ENCODE data around the gene C6orf47. TPM values are rescaled to one million over a fixed set of nuclear protein-coding genes. Genes with fewer than 3 reads are reported as not detected.

C6orf47 gene
- total RNA-seq, 2 experiments from 2014 or later: 26.4 to 26.7 TPM

DNA sequence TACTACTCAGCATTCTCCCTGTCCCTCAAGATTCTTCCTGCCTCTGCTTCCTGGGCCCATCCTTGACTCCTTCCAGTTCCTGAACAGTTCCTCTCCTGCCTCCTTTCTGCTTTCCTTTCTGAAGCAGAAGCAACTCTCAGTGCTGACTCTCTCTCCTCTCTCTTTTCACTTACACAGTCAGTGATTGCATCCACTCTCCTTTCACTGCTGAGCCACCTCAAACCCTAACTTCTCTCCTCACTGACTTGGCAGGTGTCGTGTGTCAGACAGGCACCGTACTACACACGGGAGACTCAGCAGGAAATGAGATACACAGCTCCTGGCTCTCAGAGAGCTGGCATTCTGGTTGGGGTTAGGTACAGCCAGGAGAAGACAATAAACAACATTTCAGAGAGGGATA lies 37.0 kb upstream of the C6orf47 start:
- ChIA-PET CTCF (interaction anchor here (1.4 kb wide), 1 partner anchor 41 kb away, joined by 5 read pairs; no protein-coding TSS in a partner anchor), POLR2A (interaction anchor here (0.5 kb wide), 1 partner anchor 189 kb away, joined by 3 read pairs; no protein-coding TSS in a partner anchor)
- H3K27ac Mint-ChIP-seq: peak overlapping the region; percentile 22
- H3K27me3 Mint-ChIP-seq: no peaks in the 10 kb centered on the region
- peaks cover 35% of the 10 kb centered on the region for H3K4me1 Mint-ChIP-seq
- H3K4me3 Mint-ChIP-seq: no peak overlapping the region
- H3K9me3 Mint-ChIP-seq: no peaks in the 10 kb centered on the region
- no peak for DNase-seq
- peaks cover 53% of the 10 kb centered on the region for H3K36me3 Mint-ChIP-seq (ENCODE audit: low read depth)

DNA sequence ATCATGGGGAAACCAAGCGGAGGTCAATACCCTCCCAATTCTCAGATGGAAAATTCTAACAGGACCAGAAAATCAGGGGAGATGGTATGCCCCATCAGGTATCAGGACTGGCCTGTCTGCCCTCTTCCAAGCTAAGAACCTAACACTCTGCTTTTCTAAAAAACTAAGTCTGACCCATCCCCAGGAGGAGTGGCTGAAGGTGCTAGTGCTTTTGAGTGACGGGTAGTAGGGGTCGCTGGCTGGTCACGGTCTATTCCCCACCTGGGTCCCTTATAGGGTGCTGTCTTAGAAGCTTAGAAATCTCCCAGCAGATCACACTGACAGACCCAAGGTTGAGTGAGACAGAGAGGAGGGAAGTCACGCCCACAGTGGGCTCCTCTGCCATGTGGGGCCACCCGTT lies 33.0 kb upstream of the C6orf47 start:
- ChIA-PET CTCF (interaction anchor here (0.9 kb wide), 1 partner anchor 12 kb away, joined by 3 read pairs; no protein-coding TSS in a partner anchor), POLR2A (interaction anchor here (1.9 kb wide), 2 partner anchors 15 to 45 kb away, joined by 4 to 8 read pairs; no protein-coding TSS in a partner anchor)
- Mint-ChIP-seq H3K27me3 (no peaks in the 10 kb centered on the region), H3K4me3 (no peak overlapping the region), H3K36me3 (ENCODE audit: low read depth) (peaks cover 55% of the 10 kb centered on the region), H3K27ac (no peak overlapping the region), H3K9me3 (no peaks in the 10 kb centered on the region), H3K4me1 (peaks cover 15% of the 10 kb centered on the region)
- DNase-seq: no peak

DNA sequence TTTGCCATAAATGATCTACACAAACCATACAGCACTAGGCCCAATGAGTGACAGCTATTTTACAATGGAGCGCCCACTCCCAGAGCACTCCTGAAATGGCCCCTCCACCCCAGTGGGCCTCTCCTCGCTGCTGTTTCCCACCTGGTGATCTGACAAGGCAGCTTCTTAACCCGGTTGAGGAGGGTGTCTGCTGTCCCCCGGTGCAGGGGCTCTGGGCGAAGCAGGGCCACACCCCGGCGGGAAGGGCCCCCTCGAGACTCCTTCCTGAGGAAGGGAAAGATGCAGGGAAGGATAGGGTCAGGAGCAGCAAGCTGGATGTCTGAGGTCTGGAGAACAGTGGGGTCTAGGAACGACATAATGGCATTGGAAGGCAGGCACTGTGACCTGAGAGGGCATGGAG lies 32.3 kb upstream of the C6orf47 start:
- CTCF ChIA-PET: no interaction called here

DNA sequence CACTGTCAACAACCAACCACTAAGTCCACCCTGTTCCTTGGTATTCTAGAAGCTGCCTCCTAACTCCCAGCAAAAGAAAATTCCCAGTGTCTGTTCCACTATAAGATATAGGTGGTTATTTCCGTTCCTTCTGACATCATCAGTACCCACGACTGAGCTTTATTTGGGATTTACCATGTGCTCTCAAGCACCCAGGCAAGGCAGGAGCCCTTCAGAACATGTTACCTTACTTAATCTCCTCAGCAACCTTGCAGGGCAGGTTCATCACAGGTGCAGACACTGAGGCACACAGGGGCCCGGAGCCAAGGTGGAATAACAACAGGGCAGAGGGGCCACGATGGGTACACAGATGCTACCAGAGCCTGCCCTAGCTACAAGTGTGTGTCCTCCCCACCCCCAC lies 31.8 kb upstream of the C6orf47 start:
- peaks cover 55% of the 10 kb centered on the region for H3K36me3 Mint-ChIP-seq (ENCODE audit: low read depth)
- no peaks in the 10 kb centered on the region for H3K27me3 Mint-ChIP-seq
- POLR2A ChIA-PET: interaction anchor here (1.1 to 4.1 kb wide), 4 partner anchors 10 to 86 kb away, joined by 3 to 15 read pairs (median 4); partner anchors contain the start of genes ABHD16A and MSH5
- CTCF ChIA-PET: no interaction called here
- no peaks in the 10 kb centered on the region for H3K9me3 Mint-ChIP-seq
- no peak overlapping the region for H3K27ac Mint-ChIP-seq
- DNase-seq: no peak
- no peak overlapping the region for H3K4me3 Mint-ChIP-seq
- peaks cover 7% of the 10 kb centered on the region for H3K4me1 Mint-ChIP-seq

More for the DNA sequence above, 32.3 kb upstream of the C6orf47 start:
- no peak for DNase-seq
- Mint-ChIP-seq H3K4me1 (peaks cover 12% of the 10 kb centered on the region), H3K27me3 (no peaks in the 10 kb centered on the region), H3K36me3 (ENCODE audit: low read depth) (peaks cover 54% of the 10 kb centered on the region), H3K9me3 (no peaks in the 10 kb centered on the region), H3K4me3 (no peak overlapping the region), H3K27ac (no peak overlapping the region)
- POLR2A ChIA-PET: interaction anchor here (1.3 to 4.1 kb wide), 2 partner anchors 10 to 11 kb away, joined by 3 to 15 read pairs; partner anchors contain the start of gene ABHD16A

DNA sequence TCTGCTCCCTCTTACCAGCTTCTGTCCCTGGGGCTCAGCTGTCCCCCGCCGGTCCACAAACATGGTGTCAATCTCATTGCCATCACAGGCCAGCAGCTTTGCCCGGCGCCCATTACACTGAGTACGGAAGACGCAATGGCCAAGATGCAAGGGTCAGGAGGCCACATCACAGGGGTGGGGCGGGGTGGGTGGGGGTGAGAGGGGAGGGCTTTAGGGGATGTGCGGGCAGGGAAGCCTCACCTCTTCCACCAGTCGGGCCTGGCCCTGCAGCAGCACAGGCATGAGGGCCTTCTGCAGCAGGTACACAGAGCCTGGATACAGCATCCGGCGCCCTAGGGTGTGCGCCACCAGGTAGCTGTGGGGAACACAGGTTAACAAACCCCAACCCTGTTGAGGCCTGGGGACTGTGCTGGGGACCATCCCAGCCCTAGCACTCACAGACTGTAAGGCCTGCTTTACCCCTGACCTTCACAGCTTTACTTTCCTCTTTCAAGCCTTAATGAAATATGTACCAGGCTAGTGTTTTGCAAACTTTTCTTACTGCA lies 31.1 kb upstream of the C6orf47 start:
- no peak for DNase-seq
- ChIA-PET CTCF (no interaction called here), POLR2A (interaction anchor here (1.1 to 4.1 kb wide), 5 partner anchors 10 to 87 kb away, joined by 3 to 15 read pairs (median 4); partner anchors contain the start of genes ABHD16A and MSH5)
- Mint-ChIP-seq H3K36me3 (ENCODE audit: low read depth) (peaks cover 49% of the 10 kb centered on the region), H3K4me3 (no peak overlapping the region), H3K27ac (no peak overlapping the region), H3K27me3 (no peaks in the 10 kb centered on the region), H3K9me3 (no peaks in the 10 kb centered on the region), H3K4me1 (peaks cover 3% of the 10 kb centered on the region)

DNA sequence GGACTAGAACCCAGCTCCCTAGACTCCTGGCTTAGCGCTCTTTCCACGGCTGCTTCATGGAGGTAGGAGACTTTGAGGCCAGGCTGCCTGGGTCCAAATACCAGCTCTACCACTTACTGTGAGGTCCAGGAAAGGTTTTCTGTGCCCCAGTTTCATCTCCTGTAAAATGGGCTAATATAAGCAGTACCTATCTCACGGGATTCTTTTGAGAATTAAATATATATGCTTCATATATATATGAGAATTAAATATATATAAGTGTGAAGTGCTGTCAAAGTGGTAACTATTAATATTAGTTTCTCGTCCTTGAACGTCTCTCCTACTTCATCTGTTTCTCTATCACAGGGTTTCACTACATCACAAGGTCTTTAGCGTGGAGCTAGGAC lies 30.5 kb upstream of the C6orf47 start:
- no peaks in the 10 kb centered on the region for H3K27me3 Mint-ChIP-seq
- no peaks in the 10 kb centered on the region for H3K9me3 Mint-ChIP-seq
- no peak overlapping the region for H3K4me3 Mint-ChIP-seq
- H3K27ac Mint-ChIP-seq: no peak overlapping the region
- ChIA-PET POLR2A (interaction anchor here (1.2 to 4.1 kb wide), 4 partner anchors 10 to 49 kb away, joined by 3 to 15 read pairs (median 4); partner anchors contain the start of genes ABHD16A, LY6G5C and MSH5), CTCF (interaction anchor here (0.7 to 1.6 kb wide), 2 partner anchors 10 to 46 kb away, joined by 4 to 7 read pairs; partner anchors contain the start of gene LY6G5C)
- no peak for DNase-seq
- peaks cover 50% of the 10 kb centered on the region for H3K36me3 Mint-ChIP-seq (ENCODE audit: low read depth)
- peaks cover 3% of the 10 kb centered on the region for H3K4me1 Mint-ChIP-seq

DNA sequence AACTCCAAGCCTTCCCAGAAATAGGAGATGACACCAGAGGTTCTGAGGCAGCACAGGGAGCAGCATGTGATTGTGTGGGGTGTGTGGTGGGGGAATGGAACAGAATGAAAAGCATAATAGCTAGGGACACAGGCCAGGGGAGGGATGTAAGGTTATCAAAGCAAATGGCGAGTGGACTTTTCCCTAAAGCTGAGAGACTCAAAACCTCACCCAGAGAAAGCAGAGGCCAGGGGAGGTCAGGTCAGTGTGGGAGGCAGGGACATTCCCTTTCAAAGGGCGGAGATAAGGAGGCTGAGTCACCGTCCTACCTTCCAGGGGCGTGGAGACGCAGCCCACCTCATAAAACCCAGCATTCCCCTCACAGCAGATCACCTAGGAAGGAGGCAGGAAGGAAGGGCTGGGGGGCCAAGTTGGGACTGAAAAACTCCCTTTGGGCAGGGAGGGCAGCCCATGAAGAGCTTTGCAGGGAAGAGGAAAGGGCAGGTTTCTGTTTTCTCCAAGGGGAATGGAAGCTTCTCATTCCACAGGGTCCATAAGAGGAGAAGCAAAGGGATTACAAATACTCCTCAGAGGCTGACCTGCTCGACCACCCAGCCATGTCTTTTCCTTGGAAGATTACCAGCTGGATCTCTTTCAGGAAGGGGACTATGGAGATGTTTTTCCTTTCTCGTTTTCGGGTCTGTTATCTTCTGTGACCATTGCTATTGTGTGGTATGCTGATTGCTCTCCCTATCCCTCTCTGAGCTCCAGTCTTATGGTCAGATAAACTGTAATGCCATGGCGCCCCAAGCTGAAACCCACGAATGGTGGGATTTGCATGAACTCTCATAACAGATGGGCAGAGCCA lies 29.9 kb upstream of the C6orf47 start:
- Mint-ChIP-seq H3K36me3 (ENCODE audit: low read depth) (peaks cover 51% of the 10 kb centered on the region), H3K27me3 (no peaks in the 10 kb centered on the region), H3K4me3 (no peak overlapping the region), H3K4me1 (peaks cover 3% of the 10 kb centered on the region), H3K27ac (peak overlapping the region; percentile 9), H3K9me3 (no peaks in the 10 kb centered on the region)
- POLR2A ChIA-PET: interaction anchor here (1.0 to 4.1 kb wide), 5 partner anchors 9 to 49 kb away, joined by 3 to 15 read pairs (median 4); partner anchors contain the start of genes ABHD16A, LY6G5C and MSH5
- DNase-seq: no peak
- CTCF ChIA-PET: interaction anchor here (0.6 to 1.6 kb wide), 6 partner anchors 9 to 211 kb away, joined by 3 to 7 read pairs (median 4); partner anchors contain the start of genes CLIC1 and LY6G5C

DNA sequence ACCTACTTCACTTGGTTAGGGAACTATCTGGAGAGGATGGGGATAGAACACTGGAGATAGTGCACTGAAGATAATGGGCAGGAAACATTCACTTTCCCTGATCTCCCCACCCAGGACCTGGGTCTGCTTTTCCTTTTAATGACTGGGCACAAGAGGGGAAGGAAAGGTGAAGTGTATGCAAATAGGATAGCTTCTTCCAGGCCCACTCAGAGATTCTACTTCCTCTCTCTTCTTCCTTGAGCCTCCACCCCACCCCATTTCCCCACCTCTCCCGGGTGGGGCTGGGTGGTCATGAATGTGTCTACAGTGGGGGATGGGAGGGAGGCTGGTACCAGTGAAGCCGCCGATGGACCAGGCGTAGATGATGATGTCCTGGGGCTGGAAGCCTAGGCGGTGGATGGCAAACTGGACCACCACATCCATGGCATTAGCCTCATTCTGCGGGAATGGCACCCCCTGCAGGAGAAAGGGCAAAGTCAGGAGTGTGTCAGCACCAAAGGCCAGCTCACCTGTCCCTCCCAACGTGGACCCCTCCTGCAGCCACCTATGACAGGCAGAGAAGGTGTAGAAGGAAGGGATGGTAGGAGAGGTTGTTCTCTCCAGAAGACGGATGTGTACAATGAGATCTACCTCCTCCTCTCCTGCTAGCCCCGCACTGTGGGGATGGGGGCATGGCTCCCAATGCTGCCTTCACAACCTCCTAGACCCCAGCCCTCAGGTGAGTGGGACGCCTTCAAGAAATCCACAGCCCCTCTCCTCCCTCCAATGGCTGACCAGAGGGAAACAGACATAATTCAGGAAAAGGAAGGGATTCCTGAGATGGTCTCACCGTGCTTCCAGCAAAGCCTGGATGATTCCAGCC lies 28.9 kb upstream of the C6orf47 start:
- ChIA-PET CTCF (interaction anchor here (0.6 to 1.6 kb wide), 6 partner anchors 8 to 212 kb away, joined by 3 to 7 read pairs (median 4); partner anchors contain the start of genes CLIC1 and LY6G5C), POLR2A (interaction anchor here (1.0 to 4.1 kb wide), 3 partner anchors 8 to 17 kb away, joined by 4 to 15 read pairs (median 4); partner anchors contain the start of genes ABHD16A and LY6G5C)
- Mint-ChIP-seq H3K36me3 (ENCODE audit: low read depth) (peaks cover 46% of the 10 kb centered on the region), H3K27me3 (no peaks in the 10 kb centered on the region), H3K4me3 (no peak overlapping the region), H3K4me1 (peaks cover 3% of the 10 kb centered on the region), H3K9me3 (no peaks in the 10 kb centered on the region), H3K27ac (no peak overlapping the region)
- no peak for DNase-seq

DNA sequence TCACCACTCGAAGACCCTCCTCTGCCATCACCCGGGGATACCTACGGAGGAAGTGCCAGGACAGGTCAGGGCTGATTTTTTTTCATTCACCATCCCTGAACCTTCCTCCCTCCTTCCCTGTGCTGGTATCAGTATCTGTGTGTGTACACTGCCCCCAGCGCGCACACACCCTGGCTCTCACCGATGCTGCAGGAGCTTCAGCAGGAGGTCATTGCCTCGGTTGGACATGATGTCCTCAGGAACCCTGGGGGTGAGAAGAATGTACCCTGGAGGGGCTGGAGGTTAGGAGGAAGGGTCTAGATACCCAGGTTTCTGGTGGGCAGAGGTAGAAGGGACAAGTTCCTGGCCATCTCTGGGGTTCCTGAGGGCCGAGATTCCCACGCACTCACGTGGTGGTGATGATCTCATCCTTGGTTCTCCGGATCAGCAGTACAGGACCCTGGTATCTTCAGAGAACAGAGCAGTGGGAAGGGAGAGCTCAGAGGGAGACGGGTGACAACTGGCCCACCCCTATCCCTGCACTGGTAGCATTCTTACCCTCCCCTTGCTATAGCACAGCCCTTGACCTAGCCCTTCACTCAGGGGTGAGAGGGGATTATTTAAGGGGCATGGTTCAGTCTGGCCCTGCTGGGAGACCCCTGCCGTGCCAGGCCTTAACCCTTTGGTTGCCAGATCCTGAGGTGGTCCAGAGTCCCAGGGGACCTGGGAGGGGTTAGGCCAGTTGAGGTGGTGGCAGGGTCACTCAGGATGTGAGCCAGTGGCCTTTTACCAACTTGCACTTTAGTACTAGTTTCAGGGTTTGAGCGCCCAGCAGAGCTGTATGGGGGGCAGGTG lies 27.5 kb upstream of the C6orf47 start:
- POLR2A ChIA-PET: interaction anchor here (1.0 to 1.2 kb wide), 2 partner anchors 21 to 24 kb away, joined by 3 read pairs; no protein-coding TSS in a partner anchor
- H3K36me3 Mint-ChIP-seq (ENCODE audit: low read depth): peaks cover 39% of the 10 kb centered on the region
- no peak for DNase-seq
- CTCF ChIA-PET: interaction anchor here (1.0 kb wide), 1 partner anchor 16 kb away, joined by 4 read pairs; no protein-coding TSS in a partner anchor
- no peak overlapping the region for H3K4me3 Mint-ChIP-seq
- no peaks in the 10 kb centered on the region for H3K9me3 Mint-ChIP-seq
- H3K27me3 Mint-ChIP-seq: no peaks in the 10 kb centered on the region
- peaks cover 3% of the 10 kb centered on the region for H3K4me1 Mint-ChIP-seq
- H3K27ac Mint-ChIP-seq: no peak overlapping the region

DNA sequence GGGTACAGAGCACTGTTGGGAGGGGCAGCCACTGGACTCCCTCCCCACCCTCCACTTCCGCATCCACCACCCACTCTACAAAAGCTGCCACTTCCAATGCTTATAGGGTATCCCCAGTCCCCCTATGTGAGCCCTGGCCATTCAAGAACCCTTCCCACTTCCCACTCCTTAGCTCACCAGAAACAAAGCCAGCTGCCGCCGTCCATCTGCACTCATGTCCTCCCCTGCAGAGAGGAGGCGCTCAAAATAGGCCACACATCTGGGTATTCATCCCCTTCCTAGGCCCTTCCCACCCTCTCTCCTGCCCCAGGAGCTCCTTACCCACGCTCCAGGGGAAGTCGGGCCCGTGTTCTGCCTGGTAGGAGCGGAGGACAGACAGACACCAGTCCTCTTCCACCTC lies 26.7 kb upstream of the C6orf47 start:
- H3K27ac Mint-ChIP-seq: no peak overlapping the region
- ChIA-PET CTCF (no interaction called here), POLR2A (interaction anchor here (1.0 to 1.2 kb wide), 2 partner anchors 21 to 24 kb away, joined by 3 read pairs; no protein-coding TSS in a partner anchor)
- peaks cover 3% of the 10 kb centered on the region for H3K4me1 Mint-ChIP-seq
- H3K36me3 Mint-ChIP-seq (ENCODE audit: low read depth): peaks cover 33% of the 10 kb centered on the region
- H3K4me3 Mint-ChIP-seq: no peak overlapping the region
- DNase-seq: no peak
- H3K9me3 Mint-ChIP-seq: no peaks in the 10 kb centered on the region
- H3K27me3 Mint-ChIP-seq: no peaks in the 10 kb centered on the region

DNA sequence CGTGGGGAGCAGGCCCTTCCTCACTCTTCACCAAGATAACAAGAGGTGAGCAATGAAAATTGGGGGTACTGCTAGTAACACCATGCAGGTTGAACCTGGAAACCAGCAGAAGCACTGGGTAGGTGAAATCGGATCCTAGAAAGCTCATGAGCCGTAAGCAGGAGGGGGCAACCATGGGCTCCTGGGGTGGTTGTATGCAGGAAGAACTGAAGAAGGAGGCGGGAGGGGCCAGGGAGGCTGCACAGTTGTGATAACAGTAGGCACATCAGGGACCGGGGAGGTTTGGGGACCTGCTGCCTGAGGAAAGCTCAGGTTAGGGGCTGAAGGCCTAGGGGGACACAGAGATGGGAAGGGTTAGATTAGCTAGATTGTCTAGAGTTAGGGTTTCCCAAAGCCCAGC lies 25.9 kb upstream of the C6orf47 start:
- H3K36me3 Mint-ChIP-seq (ENCODE audit: low read depth): peaks cover 31% of the 10 kb centered on the region
- no peaks in the 10 kb centered on the region for H3K27me3 Mint-ChIP-seq
- no peaks in the 10 kb centered on the region for H3K9me3 Mint-ChIP-seq
- CTCF ChIA-PET: interaction anchor here (1.7 kb wide), 1 partner anchor 266 kb away, joined by 3 read pairs; no protein-coding TSS in a partner anchor
- DNase-seq: no peak
- H3K27ac Mint-ChIP-seq: no peak overlapping the region
- peaks cover 7% of the 10 kb centered on the region for H3K4me1 Mint-ChIP-seq
- POLR2A ChIA-PET: interaction anchor here (1.1 to 1.9 kb wide), 2 partner anchors 17 to 52 kb away, joined by 3 to 5 read pairs; partner anchors contain the start of gene ABHD16A
- no peak overlapping the region for H3K4me3 Mint-ChIP-seq
